NK-92 (cell line): Measurements from ENCODE around the gene CHAC1.
"Not testable (repeated sequence)": the region's sequence is repeated elsewhere in the genome, so short reads cannot be mapped to it uniquely, and the experiment has no call there.

Experiments
- DNase-seq: peaks from one replicate; lab custom pipeline; 2025; ENCODE audit not compliant: unreplicated experiment; lab: John Stamatoyannopoulos, UW

The CHAC1 gene

GRCh38 chr15:40936709-40937666 is 16.3 kb upstream of the CHAC1 start:
- DNase-seq, result no peak

GRCh38 chr15:40937762-40938535 is 15.3 kb upstream of the CHAC1 start:
- no peak for DNase-seq

GRCh38 chr15:40938536-40938870 is 14.8 kb upstream of the CHAC1 start:
- DNase-seq, result no peak

GRCh38 chr15:40940296-40940801 is 12.9 kb upstream of the CHAC1 start:
- DNase-seq, result no peak

- no peak for DNase-seq
These were observed 12.2 kb upstream of the CHAC1 start for GRCh38 chr15:40941068-40941527.

- DNase-seq, result no peak
These were observed 11.5 kb upstream of the CHAC1 start for GRCh38 chr15:40941528-40942336.

- DNase-seq, result no peak
These were observed 10.9 kb upstream of the CHAC1 start for GRCh38 chr15:40942337-40942854.

GRCh38 chr15:40942878-40943277 is 10.4 kb upstream of the CHAC1 start:
- no peak for DNase-seq

GRCh38 chr15:40943764-40944365 is 9.4 kb upstream of the CHAC1 start:
- no peak for DNase-seq

GRCh38 chr15:40944510-40945296 is 8.6 kb upstream of the CHAC1 start:
- DNase-seq, result no peak

GRCh38 chr15:40948706-40949473 is 4.4 kb upstream of the CHAC1 start:
- DNase-seq, result no peak

GRCh38 chr15:40949756-40950207 is 3.5 kb upstream of the CHAC1 start:
- DNase-seq, result no peak

GRCh38 chr15:40951764-40952163 is 1.5 kb upstream of the CHAC1 start:
- no peak for DNase-seq

GRCh38 chr15:40952301-40952900 is 870 bp upstream of the CHAC1 start:
- DNase-seq, result no peak

- no peak for DNase-seq
These were observed 423 bp downstream of the CHAC1 start for GRCh38 chr15:40953713-40954074.

- DNase-seq, result not testable (repeated sequence)
These were observed 1.0 kb downstream of the CHAC1 start for GRCh38 chr15:40954158-40954848.

- no peak for DNase-seq
These were observed 2.1 kb downstream of the CHAC1 start for GRCh38 chr15:40955141-40955903.
